ENCODE results near the gene LTB4R. TPM values are rescaled to one million over a fixed set of nuclear protein-coding genes. Genes with fewer than 3 reads are reported as not detected.

Gene LTB4R
- total RNA-seq, 6 experiments from 2014 or later = 2.7 to 5.5 (median 3.9) TPM

- ATAC-seq (peak in 1 of 4 donors; percentile 2), DNase-seq (peak in 1 of 3 donors; percentile 56)
- H3K9me3 ChIP-seq = no peaks in the 10 kb centered on the region
- H3K4me1 ChIP-seq = peaks cover 0 to 56% (median 26%) of the 10 kb centered on the region in 4 donors
- intact Hi-C loops (cut with DNase I) = no loop called here
- no peak overlapping the region for H3K4me3 ChIP-seq
- no peaks in the 10 kb centered on the region for H3K36me3 ChIP-seq
- no peak for TF ChIP-seq POLR2A (IDR thresholded peaks at IDR 0.05)
- TF ChIP-seq, protein P1, sequence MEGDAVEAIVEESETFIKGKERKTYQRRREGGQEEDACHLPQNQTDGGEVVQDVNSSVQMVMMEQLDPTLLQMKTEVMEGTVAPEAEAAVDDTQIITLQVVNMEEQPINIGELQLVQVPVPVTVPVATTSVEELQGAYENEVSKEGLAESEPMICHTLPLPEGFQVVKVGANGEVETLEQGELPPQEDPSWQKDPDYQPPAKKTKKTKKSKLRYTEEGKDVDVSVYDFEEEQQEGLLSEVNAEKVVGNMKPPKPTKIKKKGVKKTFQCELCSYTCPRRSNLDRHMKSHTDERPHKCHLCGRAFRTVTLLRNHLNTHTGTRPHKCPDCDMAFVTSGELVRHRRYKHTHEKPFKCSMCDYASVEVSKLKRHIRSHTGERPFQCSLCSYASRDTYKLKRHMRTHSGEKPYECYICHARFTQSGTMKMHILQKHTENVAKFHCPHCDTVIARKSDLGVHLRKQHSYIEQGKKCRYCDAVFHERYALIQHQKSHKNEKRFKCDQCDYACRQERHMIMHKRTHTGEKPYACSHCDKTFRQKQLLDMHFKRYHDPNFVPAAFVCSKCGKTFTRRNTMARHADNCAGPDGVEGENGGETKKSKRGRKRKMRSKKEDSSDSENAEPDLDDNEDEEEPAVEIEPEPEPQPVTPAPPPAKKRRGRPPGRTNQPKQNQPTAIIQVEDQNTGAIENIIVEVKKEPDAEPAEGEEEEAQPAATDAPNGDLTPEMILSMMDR (IDR thresholded peaks at IDR 0.05) = no peak
- H3K27me3 ChIP-seq = no peaks in the 10 kb centered on the region
- WGBS (ENCODE audit: insufficient coverage, low coverage, low lambda C conversion rate, missing lambda C conversion rate) = 64% methylated on average over 9 of the region's 9 CpGs
- H3K27ac ChIP-seq = peak overlapping the region; percentile 16 to 93 (median 80)
Observed at GRCh38 chr14:24312736-24313507, 1.6 kb downstream of the LTB4R start.

- no peak for TF ChIP-seq POLR2A (IDR thresholded peaks at IDR 0.05)
- TF ChIP-seq, protein P1 (IDR thresholded peaks at IDR 0.05) = no peak
- WGBS (ENCODE audit: insufficient coverage, low coverage, low lambda C conversion rate, missing lambda C conversion rate) = no CpG with 5 or more reads among the region's 2 CpGs
- Histone ChIP-seq H3K9me3 (no peaks in the 10 kb centered on the region), H3K4me1 (peaks cover 0 to 46% (median 21%) of the 10 kb centered on the region in 4 donors), H3K4me3 (no peak overlapping the region), H3K36me3 (no peaks in the 10 kb centered on the region), H3K27ac (peak overlapping the region in 2 of 3 donors; percentile 37 to 80), H3K27me3 (no peaks in the 10 kb centered on the region)
- no peak for ATAC-seq
- intact Hi-C loops (cut with DNase I) = no loop called here
- peak in 1 of 3 donors; percentile 55 for DNase-seq
Observed at GRCh38 chr14:24313913-24314312, 2.6 kb downstream of the LTB4R start.

- H3K4me1 ChIP-seq = peaks cover 0 to 39% (median 16%) of the 10 kb centered on the region in 4 donors
- 44% methylated on average over 5 of the region's 5 CpGs for WGBS (ENCODE audit: insufficient coverage, low coverage, low lambda C conversion rate, missing lambda C conversion rate)
- DNase-seq (peak in 1 of 3 donors; percentile 82), ATAC-seq (peak in 1 of 4 donors; percentile 2)
- peak overlapping the region in 1 of 3 donors; percentile 20 for H3K27ac ChIP-seq
- H3K9me3 ChIP-seq = no peaks in the 10 kb centered on the region
- H3K27me3 ChIP-seq = no peaks in the 10 kb centered on the region
- intact Hi-C loops (cut with DNase I) = no loop called here
- H3K4me3 ChIP-seq = no peak overlapping the region
- TF ChIP-seq POLR2A (IDR thresholded peaks at IDR 0.05) = no peak
- TF ChIP-seq, protein P1 (IDR thresholded peaks at IDR 0.05) = no peak
- no peaks in the 10 kb centered on the region for H3K36me3 ChIP-seq
Observed at GRCh38 chr14:24314377-24315193, 3.3 kb downstream of the LTB4R start.

DNA sequence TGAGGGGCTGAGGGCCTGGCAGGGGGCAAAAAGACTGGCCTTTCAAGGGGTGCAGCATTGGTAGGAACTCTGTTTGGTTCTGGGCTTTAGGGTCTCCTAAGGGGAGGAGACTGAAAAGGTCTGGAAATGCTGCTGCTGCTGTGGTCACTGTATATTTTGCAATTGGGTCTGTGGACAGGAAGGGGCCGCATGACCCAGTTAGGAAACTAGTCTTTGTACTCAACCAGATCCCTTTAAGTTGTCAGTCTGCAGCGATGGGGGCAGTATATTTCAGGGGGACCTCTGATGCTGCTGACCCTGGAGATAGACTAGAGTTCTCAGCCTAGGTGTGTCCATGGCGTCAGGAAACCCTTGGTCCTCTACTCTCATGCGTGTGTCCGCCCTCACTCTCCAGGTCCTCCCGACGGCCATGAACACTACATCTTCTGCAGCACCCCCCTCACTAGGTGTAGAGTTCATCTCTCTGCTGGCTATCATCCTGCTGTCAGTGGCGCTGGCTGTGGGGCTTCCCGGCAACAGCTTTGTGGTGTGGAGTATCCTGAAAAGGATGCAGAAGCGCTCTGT, 4.0 kb downstream of the LTB4R start:
- WGBS (ENCODE audit: insufficient coverage, low coverage, low lambda C conversion rate, missing lambda C conversion rate) = 65% methylated on average over 4 of the region's 10 CpGs
- ATAC-seq (no peak), DNase-seq (no peak)
- peak overlapping the region in 1 of 3 donors; percentile 20 for H3K27ac ChIP-seq
- no peaks in the 10 kb centered on the region for H3K36me3 ChIP-seq
- no peaks in the 10 kb centered on the region for H3K9me3 ChIP-seq
- H3K4me3 ChIP-seq = no peak overlapping the region
- TF ChIP-seq, protein P1 (IDR thresholded peaks at IDR 0.05) = no peak
- TF ChIP-seq POLR2A (IDR thresholded peaks at IDR 0.05) = no peak
- no peaks in the 10 kb centered on the region for H3K27me3 ChIP-seq
- intact Hi-C loops (cut with DNase I) = no loop called here
- peaks cover 0 to 31% (median 9%) of the 10 kb centered on the region in 4 donors for H3K4me1 ChIP-seq

All from right lobe of liver (tissue), 6 donors.